H9 (cell line): ENCODE measurements around the gene NRG2. TPM values are rescaled to one million over a fixed set of nuclear protein-coding genes. Genes with fewer than 3 reads are reported as not detected.

ENCODE experiments used
- DNase-seq: peaks from one replicate; pipeline ENCODE4 v3.0.0-alpha.2; 2017
- H2AFZ ChIP-seq: one replicate; pipeline ENCODE4 v1.6.1; 2013; ENCODE audit warnings: mild to moderate bottlenecking, low read length, control low read depth, moderate library complexity
- H2AK5ac ChIP-seq: 2 replicates; pipeline ENCODE4 v1.6.1; 2013; ENCODE audit warnings: low read length, control low read depth, mixed read lengths; ENCODE audit not compliant: insufficient read length
- H2BK120ac ChIP-seq: one replicate; pipeline ENCODE4 v1.6.1; 2013; ENCODE audit warnings: low read depth, mild to moderate bottlenecking, low read length, control low read depth, inconsistent platforms; ENCODE audit not compliant: poor library complexity, severe bottlenecking
- H2BK12ac ChIP-seq: 2 replicates; pipeline ENCODE4 v1.6.1; 2013; ENCODE audit warnings: low read length, control low read depth, mixed read lengths, low read depth; ENCODE audit not compliant: insufficient read length
- H2BK15ac ChIP-seq: 2 replicates; pipeline ENCODE4 v1.6.1; 2013; ENCODE audit warnings: low read depth, low read length, control low read depth
- H2BK20ac ChIP-seq: one replicate; pipeline ENCODE4 v1.6.1; 2013; ENCODE audit warnings: low read depth, mild to moderate bottlenecking, low read length, control low read depth, inconsistent platforms; ENCODE audit not compliant: poor library complexity, severe bottlenecking
- H2BK5ac ChIP-seq: 2 replicates; pipeline ENCODE4 v1.6.1; 2013; ENCODE audit warnings: low read length, control low read depth, mixed read lengths; ENCODE audit not compliant: insufficient read length
- H3K14ac ChIP-seq: 2 replicates; pipeline ENCODE4 v1.6.1; 2013; ENCODE audit warnings: low read length, control low read depth; ENCODE audit not compliant: insufficient read depth
- H3K18ac ChIP-seq: 2 replicates; pipeline ENCODE4 v1.6.1; 2013; ENCODE audit warnings: low read depth, mild to moderate bottlenecking, mixed read lengths, low read length, control low read depth; ENCODE audit not compliant: insufficient read length
- H3K23ac ChIP-seq: 2 replicates; pipeline ENCODE4 v1.6.1; 2013; ENCODE audit warnings: low read length, control low read depth, mixed read lengths, low read depth; ENCODE audit not compliant: insufficient read length
- H3K23me2 ChIP-seq: 2 replicates; pipeline ENCODE4 v1.6.1; 2013; ENCODE audit warnings: low read depth, mild to moderate bottlenecking, mixed read lengths, low read length, control low read depth; ENCODE audit not compliant: insufficient read length, poor library complexity, severe bottlenecking
- H3K27ac ChIP-seq: 2 replicates; pipeline ENCODE4 v1.5.1; 2013; ENCODE audit warnings: low read length, control low read depth, mixed read lengths, low read depth; ENCODE audit not compliant: insufficient read length
- H3K27me3 ChIP-seq: 2 replicates; pipeline ENCODE4 v1.6.1; 2013; ENCODE audit warnings: low read length, control low read depth, inconsistent platforms; ENCODE audit not compliant: insufficient read depth
- H3K4ac ChIP-seq: 2 replicates; pipeline ENCODE4 v1.6.1; 2013; ENCODE audit warnings: low read depth, mild to moderate bottlenecking, control low read depth, inconsistent platforms, low read length, moderate library complexity
- H3K4me1 ChIP-seq: 2 replicates; pipeline ENCODE4 v1.6.1; 2013; ENCODE audit warnings: low read length, control low read depth, inconsistent platforms; ENCODE audit not compliant: insufficient read depth
- H3K4me2 ChIP-seq: 2 replicates; pipeline ENCODE4 v1.6.1; 2013; ENCODE audit warnings: low read length, control low read depth, mixed read lengths; ENCODE audit not compliant: insufficient read length, insufficient read depth
- H3K56ac ChIP-seq: 2 replicates; pipeline ENCODE4 v1.6.1; 2013; ENCODE audit warnings: low read depth, mild to moderate bottlenecking, mixed read lengths, low read length, control low read depth; ENCODE audit not compliant: insufficient read length
- H3K79me1 ChIP-seq: 2 replicates; pipeline ENCODE4 v1.6.1; 2013; ENCODE audit warnings: low read depth, mild to moderate bottlenecking, moderate library complexity, low read length, control low read depth, inconsistent platforms; ENCODE audit not compliant: insufficient read depth, poor library complexity, severe bottlenecking
- H3K79me2 ChIP-seq: 2 replicates; pipeline ENCODE4 v1.6.1; 2013; ENCODE audit warnings: low read length, control low read depth, inconsistent platforms; ENCODE audit not compliant: insufficient read depth
- H3K9ac ChIP-seq: 2 replicates; pipeline ENCODE4 v1.6.1; 2013; ENCODE audit warnings: low read length, control low read depth, mixed read lengths; ENCODE audit not compliant: insufficient read length; ENCODE audit errors: extremely low read depth
- H3K9me3 ChIP-seq: one replicate; pipeline ENCODE4 v1.6.1; 2013; ENCODE audit warnings: low read depth, low read length, inconsistent platforms; ENCODE audit not compliant: control insufficient read depth
- H3T11ph ChIP-seq: one replicate; pipeline ENCODE4 v1.6.1; 2013; ENCODE audit warnings: mild to moderate bottlenecking, low read length, control low read depth, inconsistent platforms
- H4K20me1 ChIP-seq: one replicate; pipeline ENCODE4 v1.6.1; 2013; ENCODE audit not compliant: control insufficient read depth, insufficient read length, insufficient read depth
- H4K5ac ChIP-seq: 2 replicates; pipeline ENCODE4 v1.6.1; 2013; ENCODE audit warnings: low read depth, mild to moderate bottlenecking, mixed read lengths, low read length, control low read depth; ENCODE audit not compliant: insufficient read length
- H4K8ac ChIP-seq: replicated peaks from 2 replicates; pipeline ENCODE4 v1.6.1; 2013; ENCODE audit warnings: low read length, control low read depth, mixed read lengths, low read depth; ENCODE audit not compliant: insufficient read length
- H4K91ac ChIP-seq: 2 replicates; pipeline ENCODE4 v1.6.1; 2013; ENCODE audit warnings: low read depth, mild to moderate bottlenecking, moderate library complexity, mixed read lengths, low read length, control low read depth; ENCODE audit not compliant: insufficient read length
- H3K27ac Mint-ChIP-seq, 3 experiments: 2 replicates in 2 of 3; 3 replicates in 1 of 3; pipeline ENCODE4 v1.8.0; 2020 to 2021; ENCODE audit warnings: mixed read lengths in 3 of 3, mild to moderate bottlenecking in 1 of 3, moderate library complexity in 1 of 3
- H3K27me3 Mint-ChIP-seq: 2 replicates; pipeline ENCODE4 v1.8.0; 2021; ENCODE audit warnings: low read depth, mild to moderate bottlenecking, moderate library complexity, mixed read lengths
- H3K36me3 Mint-ChIP-seq, 3 experiments: 2 replicates in 2 of 3; 3 replicates in 1 of 3; pipeline ENCODE4 v1.8.0; 2020 to 2021; ENCODE audit warnings: low read depth in 3 of 3, mixed read lengths in 3 of 3; ENCODE audit not compliant: insufficient read depth in 1 of 3
- H3K4me1 Mint-ChIP-seq, 2 experiments: 2 replicates each; pipeline ENCODE4 v1.8.0; 2020; ENCODE audit warnings: mixed read lengths in 2 of 2
- H3K4me3 Mint-ChIP-seq, 2 experiments: 2 replicates in 1 of 2; 3 replicates in 1 of 2; pipeline ENCODE4 v1.8.0; 2020 to 2021; ENCODE audit warnings: mild to moderate bottlenecking in 2 of 2, mixed read lengths in 2 of 2, moderate library complexity in 1 of 2
- H3K9me3 Mint-ChIP-seq, 2 experiments: 2 replicates in 1 of 2; 3 replicates in 1 of 2; pipeline ENCODE4 v1.8.0; 2020; ENCODE audit warnings: mild to moderate bottlenecking in 2 of 2, mixed read lengths in 2 of 2, moderate library complexity in 1 of 2
- CTCF ChIP-seq: fragments of 200-600 bp; sonication (generic); conservative IDR thresholded peaks from 3 replicates; pipeline ENCODE4 v1.8.0; 2021; ENCODE audit warnings: antibody characterized with exemption, mild to moderate bottlenecking
- WGBS: extraction: QIAGEN DNeasy Blood & Tissue Kit; methylation state at CpG from one replicate; pipeline ENCODE4 v1.1.7; 2013; ENCODE audit warnings: missing lambda C conversion rate, low lambda C conversion rate, mixed read lengths; ENCODE audit not compliant: insufficient read length; ENCODE audit errors: extremely low coverage; 5-methylcytosine and 5-hydroxymethylcytosine counted together
- total RNA-seq: library from RNA; stranded (reverse); gene quantifications from 2 replicates; pipeline ENCODE4 v1.2.1, GENCODE V29; 2021

Gene NRG2
- total RNA-seq, 1 experiment from 2014 or later, result not detected

- Histone ChIP-seq H3K9ac (no peak overlapping the region), H3K18ac (no peak overlapping the region), H4K5ac (no peak overlapping the region), H3K4me2 (no peak overlapping the region), H2AK5ac (no peak overlapping the region), H3K4ac (no peak overlapping the region), H3K4me1 (no peaks in the 10 kb centered on the region), H3T11ph (no peak overlapping the region), H3K23ac (no peak overlapping the region), H3K9me3 (no peaks in the 10 kb centered on the region), H3K79me1 (no peaks in the 10 kb centered on the region), H2BK20ac (no peak overlapping the region), H2AFZ (no peak overlapping the region), H3K27me3 (no peaks in the 10 kb centered on the region), H4K91ac (no peak overlapping the region), H2BK5ac (no peak overlapping the region), H2BK12ac (no peak overlapping the region), H4K8ac (no peak overlapping the region), H2BK120ac (no peak overlapping the region), H3K56ac (no peak overlapping the region), H3K27ac (no peak overlapping the region), H2BK15ac (no peak overlapping the region), H3K23me2 (no peaks in the 10 kb centered on the region), H3K14ac (no peak overlapping the region), H4K20me1 (no peaks in the 10 kb centered on the region), H3K79me2 (no peaks in the 10 kb centered on the region)
- Mint-ChIP-seq H3K4me3 (no peak overlapping the region; a peak in 2 of 5 replicates), H3K9me3 (peaks cover 4 to 6% of the 10 kb centered on the region in 2 experiments; a peak in 4 of 5 replicates), H3K27me3 (peaks cover 43% of the 10 kb centered on the region), H3K4me1 (peaks cover 7 to 18% of the 10 kb centered on the region in 2 experiments), H3K27ac (no peak overlapping the region), H3K36me3 (peaks cover 0 to 2% (median 0%) of the 10 kb centered on the region in 3 experiments; a peak in 2 of 7 replicates)
- no peak for TF ChIP-seq CTCF
- DNase-seq, result no peak
- no CpG with 5 or more reads among the region's 4 CpGs for WGBS
Observed at GRCh38 chr5:139820606-139821005, 222.5 kb downstream of the NRG2 start.
